B cell (primary cell): ENCODE data around the gene KCNIP1.

Source experiments
- EZH2 ChIP-seq: IDR thresholded peaks from 2 replicates; pipeline ENCODE4 v1.6.1; 2012; ENCODE audit warnings: borderline replicate concordance, low read depth, mild to moderate bottlenecking, moderate library complexity, low read length; ENCODE audit not compliant: insufficient read depth, poor library complexity, severe bottlenecking
- TF ChIP-seq, protein P1 (sequence below): fragments of 200-600 bp; IDR thresholded peaks from one replicate; pipeline ENCODE4 v1.8.0; 2022; ENCODE audit warnings: antibody characterized with exemption, mild to moderate bottlenecking

DNA sequence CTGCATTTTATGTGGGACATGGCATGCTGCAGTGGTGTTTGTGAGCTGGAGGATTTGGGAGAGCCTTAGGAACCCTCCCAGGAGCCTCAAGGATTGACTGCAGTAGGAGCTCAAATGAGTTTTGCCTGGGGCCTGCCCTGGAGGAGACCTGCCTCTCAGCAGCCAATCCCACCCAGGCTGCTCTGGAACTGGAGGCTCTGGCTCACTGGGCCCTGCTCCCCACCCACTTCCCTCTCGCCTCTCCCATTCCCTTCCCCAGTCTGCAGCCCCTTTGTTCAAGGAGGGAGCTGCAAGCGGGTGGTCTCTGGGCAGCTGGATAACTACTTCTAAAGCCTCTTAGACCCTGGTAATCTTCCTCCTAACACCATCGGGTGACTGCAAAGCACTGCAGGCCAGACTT, 24.2 kb downstream of the KCNIP1 start:
- TF ChIP-seq, protein P1, sequence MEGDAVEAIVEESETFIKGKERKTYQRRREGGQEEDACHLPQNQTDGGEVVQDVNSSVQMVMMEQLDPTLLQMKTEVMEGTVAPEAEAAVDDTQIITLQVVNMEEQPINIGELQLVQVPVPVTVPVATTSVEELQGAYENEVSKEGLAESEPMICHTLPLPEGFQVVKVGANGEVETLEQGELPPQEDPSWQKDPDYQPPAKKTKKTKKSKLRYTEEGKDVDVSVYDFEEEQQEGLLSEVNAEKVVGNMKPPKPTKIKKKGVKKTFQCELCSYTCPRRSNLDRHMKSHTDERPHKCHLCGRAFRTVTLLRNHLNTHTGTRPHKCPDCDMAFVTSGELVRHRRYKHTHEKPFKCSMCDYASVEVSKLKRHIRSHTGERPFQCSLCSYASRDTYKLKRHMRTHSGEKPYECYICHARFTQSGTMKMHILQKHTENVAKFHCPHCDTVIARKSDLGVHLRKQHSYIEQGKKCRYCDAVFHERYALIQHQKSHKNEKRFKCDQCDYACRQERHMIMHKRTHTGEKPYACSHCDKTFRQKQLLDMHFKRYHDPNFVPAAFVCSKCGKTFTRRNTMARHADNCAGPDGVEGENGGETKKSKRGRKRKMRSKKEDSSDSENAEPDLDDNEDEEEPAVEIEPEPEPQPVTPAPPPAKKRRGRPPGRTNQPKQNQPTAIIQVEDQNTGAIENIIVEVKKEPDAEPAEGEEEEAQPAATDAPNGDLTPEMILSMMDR = no peak
- TF ChIP-seq EZH2 = no peak
